HCT116 (cell line): Measurements from ENCODE around the gene SPRR5.

ENCODE experiments used
- CTCF ChIP-seq, 3 experiments: fragments of 200-600 bp in 1 of 3; sonication (generic) in 1 of 3; IDR thresholded peaks in 2 of 3; conservative IDR thresholded peaks in 1 of 3; 2 replicates each; pipeline ENCODE4 v1.5.1; 2012 to 2017; ENCODE audit warnings: low read depth in 2 of 3, low read length in 2 of 3, antibody characterized with exemption in 1 of 3, borderline replicate concordance in 1 of 3, control low read depth in 1 of 3, mild to moderate bottlenecking in 1 of 3, mixed read lengths in 1 of 3, mixed run types in 1 of 3, moderate library complexity in 1 of 3; ENCODE audit not compliant: insufficient read depth in 1 of 3
- REST ChIP-seq: IDR thresholded peaks from 2 replicates; pipeline ENCODE4 v1.6.1; 2012; ENCODE audit warnings: low read depth
- YY1 ChIP-seq: IDR thresholded peaks from 2 replicates; pipeline ENCODE4 v1.6.1; 2011; ENCODE audit warnings: low read length, low read depth, moderate library complexity, mild to moderate bottlenecking; ENCODE audit not compliant: insufficient replicate concordance; ENCODE audit errors: extremely low read depth

- no peak for TF ChIP-seq REST
- TF ChIP-seq YY1: no peak
- TF ChIP-seq CTCF (IDR thresholded peaks at IDR 0.05 in 2 of 3, conservative IDR thresholded peaks at IDR 0.05 in 1 of 3; ENCODE audit: borderline replicate concordance in 1 of 3, insufficient read depth in 1 of 3, low read depth in 2 of 3, low read length in 2 of 3): no peak
These were observed 34.3 kb downstream of the SPRR5 start for GRCh38 chr1:152981146-152981871.
